Measurements from ENCODE around the gene XPR1.

DNA sequence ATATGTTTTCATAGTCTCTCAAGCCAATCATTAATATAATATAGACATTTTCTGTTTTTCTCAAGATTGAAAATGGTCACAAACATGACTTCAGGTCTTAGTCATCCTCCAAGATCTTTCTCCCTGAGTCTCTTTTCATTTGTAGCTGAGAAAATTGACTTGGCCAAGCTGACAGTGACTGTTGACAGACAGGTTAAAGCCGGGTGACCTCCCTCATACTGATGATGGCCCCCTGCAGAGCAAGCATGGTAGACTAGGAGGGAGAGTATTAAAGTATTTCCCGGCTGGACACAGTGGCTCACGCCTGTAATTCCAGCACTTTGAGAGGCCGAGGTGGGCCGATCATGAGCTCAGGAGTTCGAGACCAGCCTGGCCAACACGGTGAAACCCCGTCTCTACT is 274.1 kb downstream of the XPR1 start:
- TF ChIP-seq, protein P1, sequence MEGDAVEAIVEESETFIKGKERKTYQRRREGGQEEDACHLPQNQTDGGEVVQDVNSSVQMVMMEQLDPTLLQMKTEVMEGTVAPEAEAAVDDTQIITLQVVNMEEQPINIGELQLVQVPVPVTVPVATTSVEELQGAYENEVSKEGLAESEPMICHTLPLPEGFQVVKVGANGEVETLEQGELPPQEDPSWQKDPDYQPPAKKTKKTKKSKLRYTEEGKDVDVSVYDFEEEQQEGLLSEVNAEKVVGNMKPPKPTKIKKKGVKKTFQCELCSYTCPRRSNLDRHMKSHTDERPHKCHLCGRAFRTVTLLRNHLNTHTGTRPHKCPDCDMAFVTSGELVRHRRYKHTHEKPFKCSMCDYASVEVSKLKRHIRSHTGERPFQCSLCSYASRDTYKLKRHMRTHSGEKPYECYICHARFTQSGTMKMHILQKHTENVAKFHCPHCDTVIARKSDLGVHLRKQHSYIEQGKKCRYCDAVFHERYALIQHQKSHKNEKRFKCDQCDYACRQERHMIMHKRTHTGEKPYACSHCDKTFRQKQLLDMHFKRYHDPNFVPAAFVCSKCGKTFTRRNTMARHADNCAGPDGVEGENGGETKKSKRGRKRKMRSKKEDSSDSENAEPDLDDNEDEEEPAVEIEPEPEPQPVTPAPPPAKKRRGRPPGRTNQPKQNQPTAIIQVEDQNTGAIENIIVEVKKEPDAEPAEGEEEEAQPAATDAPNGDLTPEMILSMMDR (IDR thresholded peaks at IDR 0.05; ENCODE audit: low read depth, low read length, poor library complexity, severe bottlenecking): no peak
- TF ChIP-seq EZH2phosphoT487 (IDR thresholded peaks at IDR 0.05; ENCODE audit: borderline replicate concordance, low read length): no peak

Data from DOHH2 (cell line).